ENCODE results near the gene SZT2. TPM values are rescaled to one million over a fixed set of nuclear protein-coding genes. Genes with fewer than 3 reads are reported as not detected.
"Not testable (repeated sequence)": the region's sequence is repeated elsewhere in the genome, so short reads cannot be mapped to it uniquely, and the experiment has no call there.

SZT2 gene
- total RNA-seq, 1 donor from 2014 or later, result 17.0 TPM

DNA sequence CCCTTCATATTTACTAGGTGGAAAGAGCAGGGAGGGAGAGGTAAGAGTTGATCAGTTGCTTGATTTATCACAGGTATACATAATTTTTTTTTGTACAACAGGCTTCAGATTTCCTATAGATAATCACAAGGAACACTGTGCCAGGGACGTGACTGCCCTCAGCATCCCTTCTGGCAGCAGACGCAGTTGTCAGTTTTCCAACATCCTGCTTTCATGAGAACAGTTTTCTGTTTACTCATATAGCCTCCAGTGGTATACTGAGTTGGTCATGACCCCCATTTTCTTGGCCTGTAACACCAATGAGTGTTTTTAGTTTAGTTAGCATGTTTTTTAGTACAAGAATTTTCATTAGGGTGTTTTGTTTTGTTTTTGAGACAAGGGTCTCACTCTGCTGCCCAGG, 103.1 kb downstream of the SZT2 start:
- Histone ChIP-seq H3K36me3 (ENCODE audit: control insufficient read depth, insufficient read depth, low read length) (no peaks in the 10 kb centered on the region), H3K27me3 (ENCODE audit: control insufficient read depth, insufficient read depth, low read length) (no peaks in the 10 kb centered on the region), H3K4me3 (ENCODE audit: low read depth, low read length) (no peak overlapping the region)
- no peak for TF ChIP-seq CTCF (IDR thresholded peaks at IDR 0.05; ENCODE audit: insufficient read depth, low read length, poor library complexity, severe bottlenecking)
- DNase-seq (ENCODE audit: low read depth), result no peak

DNA sequence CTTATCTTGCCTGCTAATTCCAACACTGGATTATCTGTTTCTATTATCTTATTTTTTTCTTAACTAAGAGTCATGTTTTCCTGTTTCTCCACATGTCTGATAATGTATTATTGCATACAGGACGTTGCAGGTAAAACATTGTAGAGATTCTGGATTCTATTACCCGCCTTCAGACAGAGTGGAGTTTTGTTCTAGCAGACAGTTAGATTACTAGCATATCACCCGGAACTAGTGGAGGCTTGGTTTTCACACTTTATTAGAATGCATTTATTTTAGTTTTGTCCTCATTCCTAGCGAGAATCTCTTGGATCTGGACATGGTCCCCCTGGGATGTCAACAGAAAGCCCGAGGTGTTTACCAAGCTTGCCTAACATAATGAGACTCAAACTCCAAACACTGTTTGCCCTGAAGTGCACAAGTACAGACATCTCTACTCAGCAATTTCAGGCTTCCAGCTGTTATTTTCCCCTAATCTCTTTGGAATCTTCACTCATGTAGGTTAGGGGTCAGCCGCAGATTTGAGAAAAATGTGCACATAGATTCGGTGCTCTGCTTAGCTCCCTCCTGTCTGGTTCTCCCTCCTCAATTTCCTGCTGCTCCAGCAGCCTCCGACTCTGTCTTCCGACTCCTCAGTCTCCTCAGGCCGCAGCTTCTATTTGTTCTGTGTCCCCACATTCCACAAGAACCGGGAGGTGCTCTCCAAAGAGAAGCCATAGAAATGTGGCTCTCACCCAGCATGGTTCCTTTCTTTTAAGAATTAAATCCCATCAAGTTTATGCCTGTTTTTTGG, 104.2 kb downstream of the SZT2 start:
- no peak for DNase-seq (ENCODE audit: low read depth)
- H3K4me3 ChIP-seq (ENCODE audit: low read depth, low read length), result no peak overlapping the region
- H3K27me3 ChIP-seq (ENCODE audit: control insufficient read depth, insufficient read depth, low read length), result no peaks in the 10 kb centered on the region
- no peak for TF ChIP-seq CTCF (IDR thresholded peaks at IDR 0.05; ENCODE audit: insufficient read depth, low read length, poor library complexity, severe bottlenecking)
- H3K36me3 ChIP-seq (ENCODE audit: control insufficient read depth, insufficient read depth, low read length), result no peaks in the 10 kb centered on the region

DNA sequence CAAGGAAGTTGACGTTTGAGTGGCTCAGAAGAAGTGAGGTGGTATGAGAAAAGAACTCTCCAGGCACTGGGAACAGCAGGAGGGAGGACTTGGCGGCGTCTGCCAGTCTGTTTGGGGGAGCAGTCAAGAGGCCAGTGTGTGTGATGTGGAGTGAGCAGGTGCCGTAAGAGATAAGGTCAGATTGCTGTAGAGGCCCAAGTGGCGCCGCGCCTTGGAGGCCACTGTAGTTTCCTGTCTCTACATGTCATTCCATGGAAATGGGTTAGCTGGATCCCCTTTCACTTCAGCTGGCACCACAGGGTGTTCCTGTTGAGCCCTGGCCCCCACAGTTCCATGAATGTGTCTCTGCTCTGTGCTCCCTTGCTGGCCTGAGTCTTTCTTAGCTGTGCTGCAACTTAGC, 105.5 kb downstream of the SZT2 start:
- TF ChIP-seq CTCF (IDR thresholded peaks at IDR 0.05; ENCODE audit: insufficient read depth, low read length, poor library complexity, severe bottlenecking), result no peak
- Histone ChIP-seq H3K36me3 (ENCODE audit: control insufficient read depth, insufficient read depth, low read length) (no peaks in the 10 kb centered on the region), H3K27me3 (ENCODE audit: control insufficient read depth, insufficient read depth, low read length) (no peaks in the 10 kb centered on the region), H3K4me3 (ENCODE audit: low read depth, low read length) (no peak overlapping the region)
- no peak for DNase-seq (ENCODE audit: low read depth)

DNA sequence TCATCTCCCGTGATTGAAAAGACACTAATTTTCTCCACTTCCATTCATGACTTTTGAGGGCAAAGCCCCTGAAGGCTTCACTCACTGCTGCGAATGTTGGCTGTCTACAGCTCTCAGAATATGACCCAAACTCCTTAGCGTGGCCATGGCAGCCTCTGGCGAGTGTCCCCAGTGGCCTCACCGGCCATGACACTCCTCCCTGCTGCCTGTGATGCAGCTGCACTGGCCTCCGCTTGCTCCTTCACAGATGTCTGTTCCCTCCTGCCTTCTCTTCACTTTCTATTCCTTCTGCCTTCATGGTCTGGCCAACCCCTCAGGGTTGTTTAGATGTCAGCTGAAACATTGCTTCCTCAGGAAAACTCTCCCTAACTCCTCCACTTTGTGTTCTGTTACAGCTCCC, 110.2 kb downstream of the SZT2 start:
- no peak for TF ChIP-seq CTCF (IDR thresholded peaks at IDR 0.05; ENCODE audit: insufficient read depth, low read length, poor library complexity, severe bottlenecking)
- Histone ChIP-seq H3K36me3 (ENCODE audit: control insufficient read depth, insufficient read depth, low read length) (no peaks in the 10 kb centered on the region), H3K27me3 (ENCODE audit: control insufficient read depth, insufficient read depth, low read length) (no peaks in the 10 kb centered on the region), H3K4me3 (ENCODE audit: low read depth, low read length) (no peak overlapping the region)
- no peak for DNase-seq (ENCODE audit: low read depth)

GRCh38 chr1:43501806-43502205, 112.1 kb downstream of the SZT2 start:
- not testable (repeated sequence) for H3K4me3 ChIP-seq (ENCODE audit: low read depth, low read length); H3K27me3 ChIP-seq (ENCODE audit: control insufficient read depth, insufficient read depth, low read length); H3K36me3 ChIP-seq (ENCODE audit: control insufficient read depth, insufficient read depth, low read length); DNase-seq (ENCODE audit: low read depth)

DNA sequence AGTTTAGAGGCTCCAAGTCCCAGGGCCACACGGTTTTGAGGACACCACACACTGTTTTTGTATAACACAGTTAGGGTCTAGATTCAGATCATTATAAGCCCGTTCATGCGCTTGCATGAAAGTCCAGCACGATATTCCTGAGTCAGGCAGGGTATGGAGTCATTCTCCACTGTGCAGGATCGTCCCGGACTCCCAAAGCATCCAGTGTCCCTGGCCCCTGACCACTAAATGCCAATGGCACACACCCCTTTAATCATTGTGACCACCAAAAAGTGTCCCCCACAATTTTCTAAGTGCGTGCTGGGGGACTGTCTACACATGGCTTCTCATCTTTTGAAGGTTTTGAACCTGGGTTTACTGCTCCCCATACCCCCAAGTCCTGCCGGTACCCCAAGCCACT, 113.8 kb downstream of the SZT2 start:
- Histone ChIP-seq H3K36me3 (ENCODE audit: control insufficient read depth, insufficient read depth, low read length) (no peaks in the 10 kb centered on the region), H3K4me3 (ENCODE audit: low read depth, low read length) (no peak overlapping the region), H3K27me3 (ENCODE audit: control insufficient read depth, insufficient read depth, low read length) (no peaks in the 10 kb centered on the region)
- DNase-seq (ENCODE audit: low read depth), result no peak
- no peak for TF ChIP-seq CTCF (IDR thresholded peaks at IDR 0.05; ENCODE audit: insufficient read depth, low read length, poor library complexity, severe bottlenecking)

Other genes with a start within 250 kb of the SZT2 start
- gene EBNA1BP2, start 217.6 kb upstream of the SZT2 start, total RNA-seq, result 89.3 and 119 TPM in 2 replicates
- 0.34 and 4.8 TPM in 2 replicates for gene CFAP57, start 217.6 kb upstream of the SZT2 start, total RNA-seq
- 15.7 and 16.2 TPM in 2 replicates for gene TMEM125, start 119.9 kb upstream of the SZT2 start, total RNA-seq
- 4.8 and 6.6 TPM in 2 replicates for gene C1orf210, start 104.3 kb upstream of the SZT2 start, total RNA-seq
- 6.5 and 7.1 TPM in 2 replicates for gene TIE1, start 88.9 kb upstream of the SZT2 start, total RNA-seq
- not detected in 2 replicates for gene MPL, start 52.1 kb upstream of the SZT2 start, total RNA-seq
- gene CDC20, start 30.9 kb upstream of the SZT2 start, total RNA-seq, result 16.2 and 22.3 TPM in 2 replicates
- 93.8 and 99.7 TPM in 2 replicates for gene ELOVL1, start 21.9 kb upstream of the SZT2 start, total RNA-seq
- 44.5 and 48.7 TPM in 2 replicates for gene MED8, start 99 bp upstream of the SZT2 start, total RNA-seq
- gene HYI, start 64.0 kb downstream of the SZT2 start, total RNA-seq, result 133 and 167 TPM in 2 replicates
- gene PTPRF, start 141.0 kb downstream of the SZT2 start, total RNA-seq, result 297 and 346 TPM in 2 replicates

Data from kidney epithelial cell (primary cell).